IMR-90 (cell line): ENCODE results near the gene BCAS1.

Experiments used
- BHLHE40 ChIP-seq: fragments of 150-350 bp; IDR thresholded peaks from 2 replicates; pipeline ENCODE4 v1.6.1; 2016; ENCODE audit warnings: mild to moderate bottlenecking, low read depth, low read length
- CEBPB ChIP-seq: IDR thresholded peaks from 2 replicates; pipeline ENCODE4 v1.6.1; 2012; ENCODE audit warnings: low read depth, low read length, improper control_type of control experiment
- NFE2L2 ChIP-seq: fragments of 150-350 bp; IDR thresholded peaks from 2 replicates; pipeline ENCODE4 v1.6.1; 2016; ENCODE audit warnings: low read depth, mild to moderate bottlenecking, low read length
- POLR2A ChIP-seq: IDR thresholded peaks from 2 replicates; pipeline ENCODE4 v1.6.1; 2012; ENCODE audit warnings: mild to moderate bottlenecking, low read depth, low read length
- RFX5 ChIP-seq: IDR thresholded peaks from 2 replicates; pipeline ENCODE4 v1.8.0; 2012; ENCODE audit warnings: low read depth, mild to moderate bottlenecking, low read length, moderate library complexity
- TF ChIP-seq, protein P1 (sequence below): conservative IDR thresholded peaks from 2 replicates; pipeline ENCODE4 v1.5.1; 2012; ENCODE audit warnings: mild to moderate bottlenecking, low read depth, low read length, improper control_type of control experiment

DNA sequence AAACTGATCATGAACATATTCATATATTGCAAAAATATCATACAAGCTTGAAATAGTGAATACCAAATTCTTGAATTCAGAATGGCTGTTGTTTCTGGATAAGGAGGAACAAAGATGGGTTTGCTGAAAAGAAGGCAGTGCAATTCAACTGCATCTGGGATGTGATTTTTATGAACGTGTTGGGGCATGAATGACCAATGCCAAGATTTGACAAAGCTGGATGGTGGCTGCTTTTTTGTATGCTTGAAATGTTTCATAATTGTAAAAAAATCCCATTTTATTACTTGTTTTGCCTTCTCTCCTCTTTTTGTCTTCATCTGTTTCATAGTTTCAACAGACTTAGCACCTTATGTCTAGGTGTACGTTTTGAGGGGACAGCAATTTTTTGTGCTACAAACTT, 36.8 kb upstream of the BCAS1 start:
- TF ChIP-seq, protein P1, sequence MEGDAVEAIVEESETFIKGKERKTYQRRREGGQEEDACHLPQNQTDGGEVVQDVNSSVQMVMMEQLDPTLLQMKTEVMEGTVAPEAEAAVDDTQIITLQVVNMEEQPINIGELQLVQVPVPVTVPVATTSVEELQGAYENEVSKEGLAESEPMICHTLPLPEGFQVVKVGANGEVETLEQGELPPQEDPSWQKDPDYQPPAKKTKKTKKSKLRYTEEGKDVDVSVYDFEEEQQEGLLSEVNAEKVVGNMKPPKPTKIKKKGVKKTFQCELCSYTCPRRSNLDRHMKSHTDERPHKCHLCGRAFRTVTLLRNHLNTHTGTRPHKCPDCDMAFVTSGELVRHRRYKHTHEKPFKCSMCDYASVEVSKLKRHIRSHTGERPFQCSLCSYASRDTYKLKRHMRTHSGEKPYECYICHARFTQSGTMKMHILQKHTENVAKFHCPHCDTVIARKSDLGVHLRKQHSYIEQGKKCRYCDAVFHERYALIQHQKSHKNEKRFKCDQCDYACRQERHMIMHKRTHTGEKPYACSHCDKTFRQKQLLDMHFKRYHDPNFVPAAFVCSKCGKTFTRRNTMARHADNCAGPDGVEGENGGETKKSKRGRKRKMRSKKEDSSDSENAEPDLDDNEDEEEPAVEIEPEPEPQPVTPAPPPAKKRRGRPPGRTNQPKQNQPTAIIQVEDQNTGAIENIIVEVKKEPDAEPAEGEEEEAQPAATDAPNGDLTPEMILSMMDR, result no peak
- no peak for TF ChIP-seq BHLHE40
- TF ChIP-seq POLR2A, result no peak
- no peak for TF ChIP-seq RFX5
- no peak for TF ChIP-seq NFE2L2
- TF ChIP-seq CEBPB, result no peak
